ENCODE measurements around the gene GLTPD2.

GRCh38 chr17:4751932-4752331 lies 36.8 kb upstream of the GLTPD2 start:
- TF ChIP-seq GLIS3 (CRISPR knock-in tag; IDR thresholded peaks at IDR 0.05), result no peak
- TF ChIP-seq TOX (CRISPR knock-in tag; IDR thresholded peaks at IDR 0.05; ENCODE audit: borderline replicate concordance), result no peak
- TF ChIP-seq ARNTL (CRISPR knock-in tag; IDR thresholded peaks at IDR 0.05; ENCODE audit: borderline replicate concordance, low read depth), result no peak
- no peak for TF ChIP-seq ZC3H10 (CRISPR knock-in tag; IDR thresholded peaks at IDR 0.05)
- no peak for TF ChIP-seq POU6F1 (CRISPR knock-in tag; IDR thresholded peaks at IDR 0.05; ENCODE audit: borderline replicate concordance, low read depth)
